GM19025 (cell line): ENCODE results near the gene NSDHL.

ENCODE experiments used
- ATAC-seq: cut with Tn5 transposase; IDR thresholded peaks from one replicate; pipeline ENCODE4 v1.9.1; 2021; ENCODE audit warnings: mild to moderate bottlenecking, low read depth, moderate library complexity; ENCODE audit not compliant: unreplicated experiment

Gene NSDHL

DNA sequence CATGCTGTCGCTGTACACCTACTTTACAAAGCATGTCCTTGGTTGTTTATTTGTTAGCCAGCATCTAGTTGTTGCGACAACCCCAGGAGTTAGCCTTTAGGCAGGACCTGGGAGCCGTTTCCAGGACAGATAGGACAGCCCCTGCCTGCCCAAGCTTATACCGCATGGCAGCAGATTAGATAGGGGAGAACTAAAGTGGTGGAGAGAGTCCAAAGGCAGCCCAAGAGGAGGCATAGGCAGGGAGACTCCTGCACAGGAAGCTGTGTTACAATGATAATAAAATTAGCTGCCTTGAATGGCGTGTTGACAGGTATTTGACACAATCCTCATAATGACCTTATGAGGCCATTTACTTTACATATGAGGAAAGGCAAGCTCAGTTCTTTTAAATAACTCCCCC is 13.0 kb downstream of the NSDHL start:
- ATAC-seq = no peak

DNA sequence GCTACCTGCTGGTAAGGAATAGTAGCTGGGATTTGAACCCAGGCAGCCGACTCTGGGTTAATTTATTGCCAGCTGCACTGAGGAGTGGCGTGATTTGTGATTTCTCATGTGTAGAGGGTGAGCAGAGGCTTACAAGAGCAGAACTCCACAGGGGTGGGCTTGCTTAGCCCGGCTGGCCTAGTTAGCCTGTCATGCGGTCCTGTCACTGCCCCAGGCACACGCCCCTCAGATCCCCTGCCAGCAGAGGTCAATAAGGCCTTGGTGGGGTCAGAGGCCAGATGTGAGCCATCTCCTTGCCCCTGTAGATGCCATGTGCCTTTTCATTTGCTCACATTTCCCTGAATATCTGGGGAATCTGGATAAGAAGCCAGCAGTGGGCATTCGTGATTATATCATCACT is 13.4 kb downstream of the NSDHL start:
- ATAC-seq = no peak

DNA sequence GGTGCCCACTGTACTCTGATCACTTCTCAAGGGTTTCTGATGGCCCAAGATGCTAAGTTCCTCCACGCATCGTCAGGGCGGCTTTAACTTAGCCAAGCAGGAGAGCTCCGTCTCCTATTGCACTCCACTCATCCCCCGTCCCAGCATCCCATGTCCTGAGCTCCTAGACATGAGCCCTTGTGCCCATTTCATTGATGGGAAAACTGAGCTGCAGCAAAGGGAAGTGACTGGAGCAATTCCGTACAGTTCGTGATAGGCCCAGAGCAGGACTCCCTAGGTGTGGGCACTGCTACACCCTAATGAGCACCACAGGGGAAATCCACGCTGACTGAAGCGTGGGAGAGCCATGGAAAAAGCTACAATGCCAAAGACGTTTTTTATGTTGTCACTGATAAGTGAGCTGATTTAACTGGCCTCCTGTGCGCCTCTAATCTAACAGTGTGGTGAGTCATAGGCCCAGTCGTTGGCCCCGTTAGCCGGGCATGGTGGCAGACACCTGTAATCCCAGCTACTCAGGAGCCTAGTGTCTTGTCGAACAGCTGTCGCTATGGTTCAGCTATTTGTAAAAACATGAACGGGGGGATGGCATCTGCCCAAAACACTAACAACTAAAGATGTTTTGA is 14.9 kb downstream of the NSDHL start:
- ATAC-seq = no peak

DNA sequence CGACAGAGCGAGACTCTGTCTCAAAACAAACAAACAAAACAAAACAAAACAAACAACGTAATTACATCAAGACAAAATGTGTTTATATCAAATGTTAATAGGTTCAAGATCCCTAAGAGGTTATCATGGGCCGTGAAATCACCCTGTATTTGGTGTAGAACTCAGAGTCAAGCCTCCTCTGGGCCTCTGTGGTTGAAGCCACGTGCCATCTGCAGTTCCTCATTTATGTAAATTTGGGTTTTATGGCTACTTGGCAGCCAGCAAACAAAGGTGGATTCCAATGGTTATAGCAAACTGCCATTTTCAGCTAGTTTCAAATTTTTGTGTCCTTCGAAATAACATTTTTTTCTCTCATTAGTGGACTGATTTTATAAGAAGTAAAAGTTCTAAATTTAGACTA is 16.4 kb downstream of the NSDHL start:
- ATAC-seq = no peak

DNA sequence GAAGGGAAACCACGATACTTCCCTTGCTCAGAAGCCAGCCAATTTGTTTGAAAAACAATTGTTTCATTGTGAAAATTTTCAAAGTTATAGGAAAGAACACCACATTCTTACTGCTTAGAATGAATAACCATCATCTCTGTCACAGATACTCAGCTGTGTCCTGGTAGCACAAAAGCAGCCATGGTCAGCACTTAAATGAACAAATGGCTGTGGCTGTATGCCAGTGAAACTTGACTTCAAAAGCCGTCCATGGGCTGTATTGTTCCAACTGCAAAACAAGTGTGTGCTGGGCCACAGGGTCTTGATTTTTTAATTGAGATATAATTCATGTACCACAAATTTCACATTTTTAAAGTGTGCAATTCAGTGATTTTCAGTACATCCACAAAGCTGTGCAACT is 19.6 kb downstream of the NSDHL start:
- no peak for ATAC-seq

DNA sequence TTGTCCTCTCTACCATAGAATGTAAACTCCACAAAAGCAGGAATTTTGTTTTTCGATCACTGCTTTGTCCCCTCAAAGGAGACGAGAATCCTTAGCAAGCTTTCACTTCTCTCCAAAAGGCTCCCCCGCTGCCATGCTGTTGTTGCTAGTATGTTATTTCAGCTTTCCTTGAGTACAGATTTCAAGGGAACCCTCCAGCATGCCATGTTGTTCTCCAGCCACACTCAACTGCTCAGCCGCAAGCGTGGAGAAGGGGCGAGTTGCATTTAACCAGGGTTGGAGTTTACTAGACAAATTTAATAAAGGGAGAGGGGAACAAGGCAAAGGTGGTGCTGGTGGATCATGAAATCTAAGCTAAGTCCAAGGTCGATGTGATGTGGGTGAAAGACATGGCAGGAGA is 23.1 kb downstream of the NSDHL start:
- ATAC-seq = no peak

DNA sequence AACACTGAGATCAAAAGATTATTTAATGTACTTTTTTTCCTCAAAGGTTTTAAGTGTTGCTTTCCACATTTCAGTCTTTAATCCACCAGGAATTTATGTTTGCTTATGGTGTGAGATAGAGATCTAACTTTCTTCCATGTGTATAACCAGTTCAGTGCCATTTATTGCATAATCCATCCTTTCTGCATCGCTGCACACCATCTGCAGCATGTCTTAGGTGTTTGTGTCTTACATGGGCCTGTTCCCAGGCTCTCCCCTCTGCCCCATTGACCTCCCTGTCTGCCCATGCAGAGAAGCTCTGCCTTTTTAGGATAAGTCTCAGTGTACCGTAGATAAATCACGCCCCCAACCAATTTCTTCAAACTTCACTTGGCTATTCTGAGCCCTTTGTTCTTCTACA is 30.3 kb downstream of the NSDHL start:
- no peak for ATAC-seq

DNA sequence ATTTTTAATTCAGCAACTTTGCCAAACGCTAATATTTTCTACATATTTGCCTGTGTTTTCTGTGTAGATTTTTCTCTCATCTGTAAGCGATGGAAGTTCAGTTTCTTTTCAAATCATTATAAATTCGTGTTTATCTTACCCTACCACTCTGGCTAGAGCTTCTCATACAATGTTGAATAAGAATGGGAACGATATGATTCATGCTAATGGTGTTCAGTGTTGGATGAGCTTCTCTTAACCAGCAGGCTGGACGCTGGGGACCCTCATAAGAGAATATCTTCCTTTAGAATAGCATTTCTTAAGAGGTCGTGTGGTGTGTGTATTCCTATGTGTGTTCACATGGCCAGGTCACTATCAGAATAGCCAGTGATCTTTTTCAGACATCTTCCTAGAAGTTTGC is 31.0 kb downstream of the NSDHL start:
- no peak for ATAC-seq

DNA sequence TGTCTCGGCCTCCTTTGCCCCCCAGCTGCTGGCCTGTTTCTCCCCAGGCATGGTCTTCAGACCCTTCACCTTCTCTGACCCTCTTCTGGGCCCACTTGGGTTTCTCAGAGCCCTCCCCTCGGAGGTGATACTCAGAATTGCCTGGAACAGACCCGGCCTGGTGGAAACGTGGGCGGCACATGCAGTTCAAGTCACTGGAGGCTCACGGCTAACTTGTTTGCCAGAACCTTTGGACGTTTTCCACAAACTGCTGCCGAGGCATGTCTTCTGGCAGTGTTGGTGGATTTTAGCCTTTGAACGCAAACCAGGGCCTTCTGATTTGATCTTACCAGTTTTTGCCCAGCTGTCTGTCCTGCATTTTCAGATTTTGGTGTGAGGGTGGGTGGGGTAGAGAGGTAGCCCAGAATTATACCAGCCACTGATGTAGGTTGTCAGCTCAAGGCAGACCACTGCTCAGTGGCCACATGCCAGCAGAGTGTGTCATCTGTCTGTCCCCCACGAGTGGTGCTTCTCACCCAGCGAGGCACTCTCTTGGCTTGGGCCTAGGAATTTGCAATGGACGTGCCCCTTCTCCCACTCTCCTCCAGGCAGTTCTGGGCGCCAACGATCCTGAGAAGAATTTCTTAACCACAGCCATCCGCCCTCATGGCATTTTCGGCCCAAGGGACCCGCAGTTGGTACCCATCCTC is 34.5 kb downstream of the NSDHL start:
- ATAC-seq = no peak

DNA sequence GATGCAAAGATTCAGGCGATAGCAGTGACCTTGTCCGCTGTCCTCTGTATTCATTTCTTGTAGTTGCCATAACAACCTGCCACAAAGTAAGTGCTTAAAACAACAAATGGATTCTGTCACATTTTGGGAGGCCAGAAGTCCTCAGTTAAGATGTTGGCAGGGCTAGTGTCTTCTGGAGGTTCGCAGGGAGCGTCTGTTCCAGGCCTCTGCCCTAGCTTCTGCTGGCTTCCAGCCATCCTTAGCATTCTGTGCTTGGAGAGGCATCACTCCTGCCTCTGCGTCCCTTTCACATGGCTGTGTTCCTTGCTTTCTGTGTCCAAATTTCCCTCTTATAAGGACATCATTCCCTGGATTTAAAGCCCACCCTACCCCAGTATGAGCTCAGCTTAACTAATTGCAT is 35.5 kb downstream of the NSDHL start:
- ATAC-seq = no peak

DNA sequence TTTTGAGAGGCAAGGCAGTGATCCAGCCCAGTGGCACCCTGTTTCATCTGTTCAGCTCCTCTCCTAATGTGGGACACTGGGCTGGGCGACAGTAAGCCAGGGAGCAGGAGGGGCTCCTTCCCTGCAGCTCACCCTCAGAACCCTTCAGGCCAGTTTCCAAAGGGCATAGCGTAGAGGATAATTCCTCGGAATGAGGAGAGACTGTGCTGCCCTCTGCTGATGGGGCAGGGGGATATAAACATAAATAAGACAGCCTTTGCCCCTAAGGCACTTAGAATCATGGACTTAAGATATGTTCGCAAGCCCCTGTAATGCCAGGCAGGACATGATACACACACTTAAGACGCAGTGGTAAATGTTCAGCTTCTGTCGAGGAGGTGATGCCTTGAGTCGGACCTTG is 39.1 kb downstream of the NSDHL start:
- no peak for ATAC-seq

DNA sequence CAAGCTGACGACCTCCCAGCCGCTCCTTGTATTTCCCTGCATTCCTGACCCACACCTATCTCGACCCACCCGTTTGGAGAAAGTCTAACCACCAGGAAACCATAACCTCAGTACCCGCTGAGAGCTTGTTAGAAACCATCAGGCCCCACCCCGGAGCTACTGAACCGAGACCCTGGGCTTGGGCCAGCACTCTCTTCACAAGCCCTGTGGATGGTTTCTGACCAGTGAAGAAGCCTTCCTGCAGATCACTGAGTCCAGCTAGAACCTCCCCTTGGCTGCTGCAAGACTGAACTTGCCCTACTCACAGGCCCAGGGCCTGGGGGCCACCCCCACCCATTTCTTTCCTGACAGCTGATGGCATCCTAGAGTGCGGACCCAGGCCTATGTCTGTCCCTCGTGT is 40.4 kb downstream of the NSDHL start:
- no peak for ATAC-seq

DNA sequence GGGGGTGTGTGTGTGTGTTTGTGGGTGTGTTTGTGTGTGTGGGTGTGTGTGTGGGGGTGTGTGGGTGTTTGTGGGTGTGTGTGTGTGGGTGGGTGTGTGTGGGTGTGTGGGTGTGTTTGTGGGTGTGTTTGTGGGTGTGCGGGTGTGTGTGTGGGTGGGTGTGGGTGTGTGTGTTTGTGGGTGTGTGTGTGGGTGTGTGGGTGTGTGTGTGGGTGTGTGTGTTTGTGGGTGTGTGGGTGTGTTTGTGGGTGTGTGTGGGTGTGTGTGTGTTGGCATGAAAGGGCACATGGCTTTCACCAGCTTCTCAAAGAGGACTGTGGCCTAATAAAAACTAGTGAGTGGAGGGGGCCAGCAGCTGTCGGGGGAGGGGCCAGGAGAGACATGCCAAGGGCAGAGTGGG is 41.7 kb downstream of the NSDHL start:
- no peak for ATAC-seq

DNA sequence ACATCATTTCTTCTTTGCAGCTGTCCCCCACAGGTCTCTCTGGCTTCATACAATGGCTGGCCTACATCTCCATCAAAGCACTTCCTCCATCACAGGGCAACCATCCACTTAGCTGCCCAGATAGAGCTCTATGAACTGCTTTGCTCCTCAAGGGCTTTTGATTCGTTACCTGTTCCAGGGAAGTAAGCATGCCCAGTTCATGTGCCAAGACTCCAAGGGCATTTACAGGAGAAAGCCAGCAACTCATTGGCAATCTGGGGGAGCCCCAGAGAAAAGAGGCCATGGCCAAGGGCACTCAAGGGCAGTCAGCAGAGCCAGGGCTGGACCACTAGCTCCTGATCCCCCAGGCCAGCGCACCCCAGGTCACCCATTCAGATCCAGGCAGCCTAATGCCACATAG is 42.5 kb downstream of the NSDHL start:
- ATAC-seq = no peak

DNA sequence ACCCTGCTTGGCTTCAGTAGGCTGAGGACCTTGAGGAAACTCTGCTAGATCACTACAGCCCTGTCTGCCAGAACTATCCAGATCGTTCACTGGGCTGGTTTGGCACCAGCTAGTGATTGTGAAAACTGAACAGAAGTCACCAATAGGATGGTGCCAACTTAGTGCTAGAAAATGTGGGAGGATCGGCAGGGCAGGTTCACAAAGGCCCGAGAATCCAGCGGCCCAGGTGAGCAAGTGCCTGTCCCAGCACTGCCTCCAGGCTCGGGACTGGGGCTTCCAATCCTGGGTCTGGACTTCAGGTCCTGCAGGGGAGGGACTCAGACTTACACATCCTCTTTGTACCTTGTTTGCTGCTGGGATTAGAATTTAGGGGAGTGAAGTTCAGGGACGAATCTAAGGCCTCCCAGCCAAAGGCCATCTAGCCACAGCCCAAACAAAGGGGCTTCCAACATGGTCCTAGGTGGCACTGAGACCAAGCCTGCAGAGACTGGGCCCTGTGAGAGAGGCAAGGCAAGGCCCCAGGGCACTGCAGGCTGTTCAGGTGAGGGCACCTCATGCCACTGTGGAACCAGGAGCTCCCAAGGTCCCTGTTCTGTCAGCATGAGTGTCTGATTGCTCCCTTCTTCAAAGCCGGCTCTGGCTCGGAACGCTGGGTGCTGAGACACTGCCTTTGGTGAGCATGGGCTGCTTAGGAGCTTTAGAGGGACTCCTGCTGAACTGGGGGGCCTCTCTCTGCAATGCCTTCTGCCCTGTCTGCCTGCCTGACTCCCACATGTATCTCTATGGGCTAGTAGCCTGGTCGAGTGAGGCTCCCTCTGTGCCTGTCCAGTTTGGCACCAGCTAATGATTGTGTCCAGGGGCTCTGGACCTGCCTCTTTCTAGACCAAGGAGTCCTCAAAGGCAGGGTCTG is 46.3 kb downstream of the NSDHL start:
- ATAC-seq = no peak

DNA sequence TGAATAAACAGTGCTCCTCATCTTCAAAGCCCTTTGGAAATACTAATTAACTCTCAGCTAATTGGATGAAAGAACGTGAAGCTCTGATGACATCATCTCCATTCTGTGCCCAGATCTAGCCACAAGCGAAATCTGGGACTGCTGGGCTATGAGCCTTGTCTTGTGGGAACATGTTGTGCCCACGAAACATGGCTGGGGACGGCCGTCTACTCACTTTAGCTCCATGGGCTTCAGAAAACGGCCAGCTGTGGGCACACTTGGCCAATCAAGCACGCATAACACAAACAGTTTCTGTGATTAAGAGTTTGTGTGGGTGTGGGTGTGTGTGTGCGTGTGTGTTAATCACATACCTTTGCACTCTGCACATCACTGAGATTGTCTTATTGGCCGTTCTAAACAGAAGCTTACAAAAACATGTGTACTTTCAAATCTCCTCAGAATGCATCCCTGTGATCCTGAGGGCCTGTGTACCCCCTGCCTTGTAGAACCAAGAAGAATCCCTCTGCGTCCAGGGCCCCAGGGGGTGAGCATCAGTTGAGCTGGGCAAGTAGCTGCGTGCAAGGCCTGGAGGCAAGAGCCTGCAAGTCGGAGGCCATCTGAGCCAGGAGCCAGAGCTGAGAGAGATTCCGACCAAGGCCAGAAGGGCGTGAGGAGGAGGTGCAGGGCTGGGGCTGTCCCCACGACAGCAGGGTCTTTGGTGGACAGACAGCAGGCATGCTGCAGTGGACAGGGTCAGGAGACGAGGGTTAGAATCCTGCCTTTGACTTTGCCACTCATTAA is 48.3 kb downstream of the NSDHL start:
- no peak for ATAC-seq

DNA sequence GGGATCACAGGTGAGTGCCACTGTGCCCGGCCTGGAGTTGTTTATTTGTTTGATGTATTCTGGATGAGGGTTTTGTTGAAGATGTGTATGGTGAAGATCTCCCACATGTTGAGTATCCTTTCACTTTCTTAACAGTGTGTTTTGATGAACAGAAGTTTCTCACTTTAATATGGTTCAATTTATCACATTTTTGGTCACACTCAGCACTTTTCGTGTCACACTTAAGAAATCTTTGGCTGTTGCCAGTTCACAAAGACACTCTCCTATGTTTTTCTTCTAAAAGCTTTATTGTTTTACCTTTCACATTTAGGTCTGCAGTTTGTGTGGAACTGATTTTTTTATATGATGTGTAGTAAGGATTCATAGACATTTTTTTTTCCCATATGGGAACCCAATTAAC is 50.4 kb downstream of the NSDHL start:
- ATAC-seq = no peak

DNA sequence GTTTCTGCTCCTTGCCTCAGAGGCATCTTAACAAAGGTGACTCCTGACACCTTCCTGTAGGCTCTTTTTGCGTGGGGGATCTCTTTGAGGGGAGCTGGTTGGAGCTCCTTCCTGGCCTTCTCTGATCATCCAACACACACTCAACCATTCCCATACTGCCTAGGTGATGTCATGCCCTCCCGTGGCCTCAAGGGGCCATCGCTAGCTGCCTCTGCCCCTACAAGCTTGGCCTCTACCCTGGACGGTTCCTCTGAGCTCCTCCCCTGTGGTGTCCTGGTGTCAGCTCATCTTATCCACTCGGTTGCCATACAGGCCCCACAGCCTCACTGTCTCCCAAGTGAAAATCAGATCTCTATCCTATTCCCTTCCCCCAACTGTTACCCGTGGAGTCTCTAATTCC is 53.3 kb downstream of the NSDHL start:
- no peak for ATAC-seq

DNA sequence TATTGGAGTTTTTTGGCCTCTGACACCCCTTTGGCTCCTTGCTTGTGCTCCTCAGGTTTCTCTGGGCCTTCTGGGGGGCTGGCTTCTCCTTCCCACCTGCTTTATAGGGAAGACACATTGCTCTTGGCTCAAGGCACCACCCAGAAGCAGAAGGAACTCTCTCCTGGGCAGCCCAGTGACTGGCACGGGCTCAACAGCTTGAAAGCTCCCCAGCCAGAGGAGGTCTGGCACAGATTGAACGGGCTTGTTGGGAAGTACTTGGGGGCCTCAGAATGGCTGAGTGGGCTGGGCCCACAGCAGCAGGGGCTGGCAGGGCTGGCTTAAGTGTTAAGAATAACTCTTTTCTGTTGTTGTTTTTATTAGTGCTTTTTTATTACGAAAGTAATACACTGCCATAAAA is 55.9 kb downstream of the NSDHL start:
- no peak for ATAC-seq

DNA sequence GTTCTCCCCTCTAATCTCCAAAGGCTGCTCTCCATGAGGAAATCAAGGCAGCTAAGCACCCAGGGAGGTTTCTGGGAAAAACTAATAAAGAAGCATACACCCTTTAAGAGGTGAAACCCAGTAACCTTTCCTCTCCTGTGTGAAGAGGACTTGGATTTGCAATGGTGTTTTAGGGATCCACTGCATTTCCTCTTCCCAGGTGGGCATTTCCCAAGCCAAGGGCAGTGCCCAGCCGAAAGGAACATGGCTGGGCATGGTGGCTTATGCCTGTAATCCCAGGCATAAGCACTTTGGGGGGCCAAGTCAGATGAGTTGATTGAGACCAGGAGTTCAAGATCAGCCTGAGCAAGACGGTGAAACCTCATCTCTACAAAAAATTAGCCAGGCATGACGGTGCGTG is 61.6 kb downstream of the NSDHL start:
- ATAC-seq = no peak
